ENCODE measurements around the gene TTC9B.
A peak's percentile ranks its signal among the peaks of the same experiment; 100 is the strongest.

The TTC9B gene

GRCh38 chr19:40217934-40218890 is at the start of gene TTC9B:
Gene TTC9B (minus strand): TSS chr19:40218384. CDS start chr19:40218381, 3 bp downstream.
- Mint-ChIP-seq H3K27ac (no peak within 1 kb of the TSS), H3K4me3 (no peak within 1 kb of the TSS)
- peak; percentile 68 for DNase-seq

GRCh38 chr19:40267601-40267997 is 49.4 kb upstream of the TTC9B start:
- Mint-ChIP-seq H3K27me3 (no peaks in the 10 kb centered on the region), H3K9me3 (no peaks in the 10 kb centered on the region), H3K27ac (no peak overlapping the region), H3K4me3 (no peak overlapping the region), H3K36me3 (ENCODE audit: low read depth) (peaks cover 69% of the 10 kb centered on the region), H3K4me1 (ENCODE audit: low read depth) (peaks cover 32% of the 10 kb centered on the region)
- no peak for DNase-seq

More at GRCh38 chr19:40217934-40218890, at the start of gene TTC9B:
- Mint-ChIP-seq H3K27me3 (peaks cover 64% of the 10 kb centered on the region), H3K36me3 (ENCODE audit: low read depth) (peaks cover 2% of the 10 kb centered on the region), H3K9me3 (peaks cover 3% of the 10 kb centered on the region), H3K4me1 (ENCODE audit: low read depth) (peaks cover 19% of the 10 kb centered on the region)

GRCh38 chr19:40266912-40267600 is 48.9 kb upstream of the TTC9B start:
- Mint-ChIP-seq H3K4me1 (ENCODE audit: low read depth) (peaks cover 27% of the 10 kb centered on the region), H3K4me3 (no peak overlapping the region)

DNA sequence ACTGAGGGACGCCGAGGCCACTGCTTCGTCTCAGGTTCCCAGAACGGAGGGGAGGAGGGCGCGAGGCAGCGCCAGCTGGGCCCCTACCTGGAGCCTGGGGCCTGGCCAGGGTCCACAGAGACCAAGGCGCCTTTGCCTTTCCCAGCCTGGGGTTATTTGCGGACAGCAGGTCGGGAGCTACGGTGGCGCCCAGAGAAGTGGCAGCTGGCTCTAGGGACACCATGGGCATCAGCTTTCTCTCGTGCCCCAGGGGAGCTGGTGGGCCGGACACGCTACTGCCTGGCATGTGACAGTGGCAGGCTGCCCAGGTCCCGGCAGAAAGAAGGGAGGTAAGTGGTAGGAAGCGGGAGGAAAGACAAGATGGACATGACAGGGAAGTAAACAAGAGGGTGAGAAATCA is 47.9 kb upstream of the TTC9B start:
- no peak overlapping the region for H3K4me3 Mint-ChIP-seq
- H3K27ac Mint-ChIP-seq, result no peak overlapping the region
- peaks cover 69% of the 10 kb centered on the region for H3K36me3 Mint-ChIP-seq (ENCODE audit: low read depth)
- H3K9me3 Mint-ChIP-seq, result no peaks in the 10 kb centered on the region
- DNase-seq, result no peak
- H3K27me3 Mint-ChIP-seq, result no peaks in the 10 kb centered on the region
- H3K4me1 Mint-ChIP-seq (ENCODE audit: low read depth), result peaks cover 22% of the 10 kb centered on the region

More at GRCh38 chr19:40266912-40267600, 48.9 kb upstream of the TTC9B start:
- H3K36me3 Mint-ChIP-seq (ENCODE audit: low read depth), result peaks cover 69% of the 10 kb centered on the region
- H3K27me3 Mint-ChIP-seq, result no peaks in the 10 kb centered on the region
- peak overlapping the region; percentile 44 for H3K27ac Mint-ChIP-seq
- H3K9me3 Mint-ChIP-seq, result no peaks in the 10 kb centered on the region
- no peak for DNase-seq

DNA sequence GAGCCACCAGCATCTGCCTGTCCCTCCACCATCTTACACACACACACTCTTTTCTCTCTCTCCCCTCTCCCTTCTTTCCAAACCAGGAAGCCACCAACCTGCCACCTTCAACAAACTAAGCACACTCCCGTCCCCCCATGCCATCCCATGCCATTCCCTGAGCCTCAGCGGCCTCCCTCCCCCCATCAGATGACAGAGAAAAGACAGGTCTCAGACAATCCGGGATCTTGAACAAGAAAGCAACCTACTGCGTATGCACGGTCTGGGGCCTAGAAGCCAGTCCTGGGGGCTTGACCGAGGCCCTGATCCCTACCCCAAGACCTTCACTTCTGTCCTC is 47.5 kb upstream of the TTC9B start:
- Mint-ChIP-seq H3K4me3 (no peak overlapping the region), H3K36me3 (ENCODE audit: low read depth) (peaks cover 72% of the 10 kb centered on the region), H3K27ac (no peak overlapping the region), H3K27me3 (no peaks in the 10 kb centered on the region), H3K9me3 (no peaks in the 10 kb centered on the region), H3K4me1 (ENCODE audit: low read depth) (peaks cover 25% of the 10 kb centered on the region)
- no peak for DNase-seq

DNA sequence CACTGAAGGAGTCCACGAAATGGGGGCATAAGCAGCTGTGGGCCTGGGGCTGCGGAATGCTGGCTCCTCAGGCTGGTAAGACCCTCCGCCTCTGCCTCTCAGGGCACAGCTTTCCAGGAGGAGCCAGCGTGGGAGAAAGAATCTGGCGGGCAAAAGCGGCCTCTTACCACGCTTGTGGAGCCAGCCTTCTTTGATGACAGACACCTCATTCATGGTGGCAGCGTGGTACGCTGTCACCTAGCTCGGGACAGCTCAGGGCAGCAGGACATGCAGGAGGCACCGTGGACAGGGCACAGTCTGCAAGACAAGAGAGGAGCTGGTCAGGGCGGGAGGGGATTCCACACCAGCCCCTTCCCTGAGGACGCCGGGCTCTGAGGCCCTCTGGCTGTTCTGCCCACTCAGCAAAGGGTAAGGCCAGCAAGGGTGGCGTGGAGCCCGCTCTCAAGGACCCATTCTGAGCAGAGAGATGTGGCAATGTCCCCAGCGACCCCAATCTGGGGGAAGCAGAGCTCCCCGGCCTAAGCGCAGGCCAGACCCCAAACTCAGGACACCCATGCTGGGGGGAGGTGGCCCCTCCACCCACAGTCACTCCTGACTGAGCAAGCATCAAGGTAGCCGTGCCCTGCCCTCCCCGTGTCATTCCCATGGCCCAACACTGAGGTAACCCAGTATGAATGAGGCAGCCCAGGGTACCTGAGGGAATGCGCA is 47.0 kb upstream of the TTC9B start:
- DNase-seq, result no peak
- Mint-ChIP-seq H3K27me3 (no peaks in the 10 kb centered on the region), H3K36me3 (ENCODE audit: low read depth) (peaks cover 70% of the 10 kb centered on the region), H3K4me1 (ENCODE audit: low read depth) (peaks cover 24% of the 10 kb centered on the region), H3K27ac (no peak overlapping the region), H3K4me3 (no peak overlapping the region), H3K9me3 (no peaks in the 10 kb centered on the region)

- H3K27ac Mint-ChIP-seq, result no peak overlapping the region
- no peaks in the 10 kb centered on the region for H3K27me3 Mint-ChIP-seq
- H3K4me1 Mint-ChIP-seq (ENCODE audit: low read depth), result peaks cover 20% of the 10 kb centered on the region
- H3K4me3 Mint-ChIP-seq, result no peak overlapping the region
- no peak for DNase-seq
- peaks cover 65% of the 10 kb centered on the region for H3K36me3 Mint-ChIP-seq (ENCODE audit: low read depth)
- H3K9me3 Mint-ChIP-seq, result no peaks in the 10 kb centered on the region
Observed at GRCh38 chr19:40264314-40265054, 46.3 kb upstream of the TTC9B start.

DNA sequence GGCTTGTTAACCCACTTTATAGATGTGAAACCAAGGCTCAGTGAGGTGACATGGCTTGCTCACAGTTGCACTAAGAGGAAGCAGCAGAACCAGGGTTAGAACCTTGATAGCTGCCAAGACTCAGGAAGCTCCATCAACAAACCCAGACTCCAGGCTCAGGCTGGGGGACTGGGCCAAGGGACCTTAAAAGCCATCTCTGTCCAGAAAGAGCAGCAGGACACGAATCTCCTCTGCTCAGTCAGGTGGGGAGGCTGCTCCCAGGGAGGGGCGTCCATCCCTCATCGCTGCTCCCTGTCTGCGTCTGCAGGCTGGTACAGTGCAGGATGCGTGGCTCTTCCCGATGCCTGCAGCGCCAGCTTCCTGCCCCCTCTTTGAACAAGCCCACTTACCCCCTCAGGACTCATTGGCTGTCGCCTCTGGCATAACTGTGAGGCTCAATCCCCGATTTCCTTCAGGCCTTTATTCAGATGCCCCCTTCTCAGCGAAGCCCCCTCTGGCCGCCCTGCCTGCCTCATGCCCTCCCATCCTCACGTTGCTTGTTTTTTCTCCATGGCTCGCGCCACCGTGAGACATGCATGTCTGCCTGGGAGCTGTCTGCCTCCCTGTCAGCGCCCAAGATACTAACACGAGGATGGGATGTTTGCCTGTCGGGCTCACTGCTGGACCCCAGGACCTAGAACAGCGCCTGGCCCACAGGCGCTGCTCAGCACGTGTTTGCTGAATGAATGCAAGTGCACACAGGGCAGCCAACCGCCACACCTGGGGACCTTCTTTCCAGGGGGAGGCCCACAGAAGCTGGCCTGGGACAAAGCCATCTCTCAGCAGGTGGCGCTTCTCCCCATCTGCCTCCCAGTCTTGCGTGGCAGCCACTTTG is 45.5 kb upstream of the TTC9B start:
- Mint-ChIP-seq H3K27me3 (no peaks in the 10 kb centered on the region), H3K36me3 (ENCODE audit: low read depth) (peaks cover 60% of the 10 kb centered on the region), H3K4me3 (no peak overlapping the region), H3K9me3 (no peaks in the 10 kb centered on the region), H3K27ac (peak overlapping the region; percentile 11), H3K4me1 (ENCODE audit: low read depth) (peaks cover 17% of the 10 kb centered on the region)
- DNase-seq, result no peak

DNA sequence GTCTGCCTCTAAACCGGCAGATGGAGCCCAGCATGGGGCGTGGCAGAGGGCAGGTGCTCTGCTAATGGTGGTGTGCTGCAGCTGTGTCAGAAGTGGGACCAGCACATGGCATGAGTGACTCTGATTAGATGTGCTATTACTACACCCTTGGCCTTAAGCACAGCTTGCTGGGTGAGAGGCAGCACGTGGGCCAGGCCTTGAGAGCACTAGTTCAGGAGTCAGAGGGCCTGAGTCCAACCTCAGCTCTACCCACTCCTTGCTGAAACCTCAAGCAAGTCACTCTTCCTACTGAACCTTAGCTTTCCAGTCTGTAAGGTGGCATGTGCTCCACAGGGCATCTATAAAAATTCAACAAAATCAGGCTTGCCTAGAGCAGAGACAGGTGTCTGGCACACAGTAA is 44.2 kb upstream of the TTC9B start:
- H3K9me3 Mint-ChIP-seq, result no peaks in the 10 kb centered on the region
- no peak for DNase-seq
- H3K27me3 Mint-ChIP-seq, result no peaks in the 10 kb centered on the region
- no peak overlapping the region for H3K4me3 Mint-ChIP-seq
- H3K36me3 Mint-ChIP-seq (ENCODE audit: low read depth), result peaks cover 59% of the 10 kb centered on the region
- H3K27ac Mint-ChIP-seq, result no peak overlapping the region
- peaks cover 16% of the 10 kb centered on the region for H3K4me1 Mint-ChIP-seq (ENCODE audit: low read depth)

GRCh38 chr19:40261631-40262030 is 43.4 kb upstream of the TTC9B start:
- DNase-seq, result no peak
- H3K27me3 Mint-ChIP-seq, result no peaks in the 10 kb centered on the region
- H3K36me3 Mint-ChIP-seq (ENCODE audit: low read depth), result peaks cover 61% of the 10 kb centered on the region
- no peaks in the 10 kb centered on the region for H3K9me3 Mint-ChIP-seq
- H3K27ac Mint-ChIP-seq, result no peak overlapping the region
- H3K4me3 Mint-ChIP-seq, result no peak overlapping the region
- H3K4me1 Mint-ChIP-seq (ENCODE audit: low read depth), result peaks cover 21% of the 10 kb centered on the region

DNA sequence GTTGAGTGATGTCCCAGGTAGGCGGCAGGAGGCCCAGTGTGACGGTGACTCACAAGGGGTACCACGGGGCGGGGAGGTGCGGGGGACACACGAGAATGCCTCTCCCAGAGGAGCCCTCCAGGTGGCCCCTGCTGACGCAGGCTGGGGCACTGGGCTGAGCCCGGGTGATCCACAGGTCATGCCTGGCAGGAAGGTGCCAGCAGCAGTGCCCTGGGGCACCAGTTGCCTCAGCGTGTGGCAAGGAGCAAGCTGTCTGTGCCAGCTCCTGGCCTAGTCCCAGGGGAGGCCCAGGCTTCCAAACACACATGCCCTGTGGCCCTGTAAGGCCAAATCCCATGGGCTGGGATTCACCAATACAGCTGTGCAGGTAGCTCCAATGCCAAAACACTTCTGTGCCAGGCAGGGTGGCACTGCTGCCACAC is 38.9 kb upstream of the TTC9B start:
- peaks cover 71% of the 10 kb centered on the region for H3K36me3 Mint-ChIP-seq (ENCODE audit: low read depth)
- H3K9me3 Mint-ChIP-seq, result no peaks in the 10 kb centered on the region
- no peak for DNase-seq
- no peaks in the 10 kb centered on the region for H3K27me3 Mint-ChIP-seq
- H3K4me3 Mint-ChIP-seq, result no peak overlapping the region
- peaks cover 26% of the 10 kb centered on the region for H3K4me1 Mint-ChIP-seq (ENCODE audit: low read depth)
- no peak overlapping the region for H3K27ac Mint-ChIP-seq

DNA sequence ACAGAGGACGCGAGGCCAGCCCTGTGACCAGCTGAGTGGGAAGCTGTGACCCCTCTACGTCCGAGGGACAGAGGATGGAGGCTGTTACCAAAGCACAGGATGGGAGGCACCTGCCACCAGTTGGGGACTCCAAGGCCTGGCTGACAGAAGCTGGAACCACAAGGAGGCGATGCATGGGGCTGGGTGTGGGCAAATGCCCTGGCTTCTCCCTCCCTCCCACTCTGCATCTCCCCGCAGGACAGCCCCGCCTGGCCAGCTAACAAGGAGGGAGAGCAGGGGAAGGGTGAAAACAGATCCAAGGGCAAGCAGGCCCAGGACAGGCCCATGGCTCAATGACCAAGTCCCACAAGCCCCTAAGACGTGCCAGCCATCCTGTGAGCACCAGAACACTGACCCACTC is 38.3 kb upstream of the TTC9B start:
- Mint-ChIP-seq H3K4me3 (no peak overlapping the region), H3K4me1 (ENCODE audit: low read depth) (peaks cover 26% of the 10 kb centered on the region), H3K36me3 (ENCODE audit: low read depth) (peaks cover 71% of the 10 kb centered on the region), H3K27me3 (no peaks in the 10 kb centered on the region), H3K9me3 (no peaks in the 10 kb centered on the region), H3K27ac (peak overlapping the region; percentile 26)
- no peak for DNase-seq

DNA sequence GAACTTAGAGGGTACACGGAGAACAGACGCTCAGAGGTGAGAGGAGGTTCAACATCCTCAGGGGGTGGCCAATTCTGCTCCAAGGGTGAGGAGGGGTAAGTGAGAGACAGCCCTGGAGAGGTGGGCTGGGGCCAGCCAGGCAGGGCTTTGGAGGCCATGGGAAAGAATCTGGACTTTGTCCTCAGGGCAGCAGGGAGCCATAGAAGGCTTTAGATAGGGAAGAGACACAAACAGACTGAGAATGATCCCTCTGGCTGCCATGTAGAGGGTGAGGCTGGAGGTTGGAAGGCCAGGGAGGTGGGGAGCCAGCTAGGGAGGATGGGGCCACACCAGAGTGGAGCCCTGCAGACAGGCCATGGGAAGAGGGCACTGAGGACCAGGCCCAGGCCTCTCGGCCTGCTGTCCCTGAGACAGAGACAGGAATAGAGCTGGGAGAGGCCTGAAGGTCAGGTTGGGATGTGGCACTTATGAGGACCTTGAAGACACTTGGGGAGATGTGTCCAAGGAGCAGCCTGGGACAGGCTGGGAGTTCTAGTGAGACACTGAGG is 37.5 kb upstream of the TTC9B start:
- Mint-ChIP-seq H3K27ac (peak overlapping the region; percentile 63), H3K9me3 (no peaks in the 10 kb centered on the region), H3K36me3 (ENCODE audit: low read depth) (peaks cover 71% of the 10 kb centered on the region), H3K4me1 (ENCODE audit: low read depth) (peaks cover 22% of the 10 kb centered on the region), H3K4me3 (no peak overlapping the region), H3K27me3 (no peaks in the 10 kb centered on the region)
- no peak for DNase-seq

Measured in activated T-cell treated with anti-CD3 and anti-CD28 coated beads, Interleukin-2, amount 50 U/mL, for 24 hours (primary cell).